HG03095 (cell line): ENCODE measurements around the gene DUSP7.

ENCODE experiments used
- ATAC-seq: cut with Tn5 transposase; IDR thresholded peaks from one replicate; pipeline ENCODE4 v1.9.1; 2021; ENCODE audit warnings: moderate library complexity; ENCODE audit not compliant: unreplicated experiment

The DUSP7 gene

GRCh38 chr3:52086976-52087663 lies 30.7 kb upstream of the DUSP7 start:
- no peak for ATAC-seq

GRCh38 chr3:52086461-52086860 lies 30.1 kb upstream of the DUSP7 start:
- no peak for ATAC-seq

- no peak for ATAC-seq
These were observed 29.4 kb upstream of the DUSP7 start for GRCh38 chr3:52085681-52086282.

- no peak for ATAC-seq
These were observed 28.7 kb upstream of the DUSP7 start for GRCh38 chr3:52084954-52085680.

- ATAC-seq = no peak
These were observed 28.0 kb upstream of the DUSP7 start for GRCh38 chr3:52084216-52084945.

- ATAC-seq = no peak
These were observed 27.3 kb upstream of the DUSP7 start for GRCh38 chr3:52083556-52084087.

- ATAC-seq = no peak
These were observed 26.6 kb upstream of the DUSP7 start for GRCh38 chr3:52082951-52083350.

- no peak for ATAC-seq
These were observed 24.7 kb upstream of the DUSP7 start for GRCh38 chr3:52080830-52081719.

- ATAC-seq = no peak
These were observed 23.6 kb upstream of the DUSP7 start for GRCh38 chr3:52079958-52080357.

GRCh38 chr3:52078781-52079560 lies 22.6 kb upstream of the DUSP7 start:
- ATAC-seq = no peak

- ATAC-seq = no peak
These were observed 21.6 kb upstream of the DUSP7 start for GRCh38 chr3:52077925-52078324.

- no peak for ATAC-seq
These were observed 20.8 kb upstream of the DUSP7 start for GRCh38 chr3:52076896-52077780.

- no peak for ATAC-seq
These were observed 17.1 kb upstream of the DUSP7 start for GRCh38 chr3:52073490-52073889.

- ATAC-seq = no peak
These were observed 16.1 kb upstream of the DUSP7 start for GRCh38 chr3:52072471-52072870.

GRCh38 chr3:52072020-52072419 lies 15.6 kb upstream of the DUSP7 start:
- no peak for ATAC-seq

- no peak for ATAC-seq
These were observed 14.6 kb upstream of the DUSP7 start for GRCh38 chr3:52070724-52071621.

- no peak for ATAC-seq
These were observed 13.5 kb upstream of the DUSP7 start for GRCh38 chr3:52069855-52070254.
